ENCODE results near the gene SPHKAP.

DNA sequence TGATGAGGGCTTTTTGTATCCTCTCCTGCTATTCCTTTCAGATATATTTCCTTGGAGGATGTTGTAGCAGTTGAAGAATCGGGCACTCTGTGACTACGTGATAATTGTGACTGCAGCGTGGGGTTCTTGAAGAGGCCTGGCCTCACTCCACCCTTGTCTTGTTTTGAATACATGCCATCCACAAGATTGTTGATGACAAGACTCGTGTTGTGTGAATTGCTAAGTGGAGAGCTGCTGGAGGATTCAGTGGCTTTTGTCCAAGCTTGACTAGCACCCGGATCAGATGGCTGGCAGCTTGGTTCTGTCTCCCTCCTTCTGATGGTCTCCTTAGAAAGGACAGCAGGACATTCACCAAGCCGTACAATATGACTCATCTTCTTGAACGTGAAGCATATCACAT lies 163.2 kb downstream of the SPHKAP start:
- TF ChIP-seq, protein P1, sequence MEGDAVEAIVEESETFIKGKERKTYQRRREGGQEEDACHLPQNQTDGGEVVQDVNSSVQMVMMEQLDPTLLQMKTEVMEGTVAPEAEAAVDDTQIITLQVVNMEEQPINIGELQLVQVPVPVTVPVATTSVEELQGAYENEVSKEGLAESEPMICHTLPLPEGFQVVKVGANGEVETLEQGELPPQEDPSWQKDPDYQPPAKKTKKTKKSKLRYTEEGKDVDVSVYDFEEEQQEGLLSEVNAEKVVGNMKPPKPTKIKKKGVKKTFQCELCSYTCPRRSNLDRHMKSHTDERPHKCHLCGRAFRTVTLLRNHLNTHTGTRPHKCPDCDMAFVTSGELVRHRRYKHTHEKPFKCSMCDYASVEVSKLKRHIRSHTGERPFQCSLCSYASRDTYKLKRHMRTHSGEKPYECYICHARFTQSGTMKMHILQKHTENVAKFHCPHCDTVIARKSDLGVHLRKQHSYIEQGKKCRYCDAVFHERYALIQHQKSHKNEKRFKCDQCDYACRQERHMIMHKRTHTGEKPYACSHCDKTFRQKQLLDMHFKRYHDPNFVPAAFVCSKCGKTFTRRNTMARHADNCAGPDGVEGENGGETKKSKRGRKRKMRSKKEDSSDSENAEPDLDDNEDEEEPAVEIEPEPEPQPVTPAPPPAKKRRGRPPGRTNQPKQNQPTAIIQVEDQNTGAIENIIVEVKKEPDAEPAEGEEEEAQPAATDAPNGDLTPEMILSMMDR (IDR thresholded peaks at IDR 0.05): no peak
- TF ChIP-seq EP300 (IDR thresholded peaks at IDR 0.05): no peak
